Muscle layer of colon (tissue), 2 donors: ENCODE measurements around the gene SEL1L3.

ENCODE experiments used
- H3K27ac ChIP-seq: one replicate; pipeline ENCODE4 v1.7.0; 2013; ENCODE audit warnings: low read depth, mild to moderate bottlenecking, low read length, moderate library complexity
- H3K27me3 ChIP-seq, 2 donors: one replicate each; pipeline ENCODE4 v1.7.0; 2013; ENCODE audit warnings: low read length in 2 of 2, mild to moderate bottlenecking in 2 of 2; ENCODE audit not compliant: insufficient read depth in 2 of 2, control insufficient read depth in 1 of 2
- H3K36me3 ChIP-seq: one replicate; pipeline ENCODE4 v1.7.0; 2013; ENCODE audit warnings: mild to moderate bottlenecking, low read length; ENCODE audit not compliant: insufficient read depth
- H3K4me1 ChIP-seq: one replicate; pipeline ENCODE4 v1.7.0; 2013; ENCODE audit warnings: mild to moderate bottlenecking, low read length; ENCODE audit not compliant: insufficient read depth
- H3K4me3 ChIP-seq, 2 donors: one replicate each; pipeline ENCODE4 v1.7.0; 2013; ENCODE audit warnings: low read length in 2 of 2, low read depth in 1 of 2, mild to moderate bottlenecking in 1 of 2, moderate library complexity in 1 of 2
- H3K9ac ChIP-seq: one replicate; pipeline ENCODE4 v1.7.0; 2013; ENCODE audit warnings: low read length
- H3K9me3 ChIP-seq: one replicate; pipeline ENCODE4 v1.7.0; 2013; ENCODE audit warnings: mild to moderate bottlenecking, low read length
- donor health status: abdominal sarcoma.
- donor health status: Adenocarcinoma of cecum.

Gene SEL1L3

GRCh38 chr4:25827373-25827772 lies 35.4 kb downstream of the SEL1L3 start:
- no peaks in the 10 kb centered on the region for H3K4me1 ChIP-seq
- no peak overlapping the region for H3K4me3 ChIP-seq
- no peaks in the 10 kb centered on the region for H3K36me3 ChIP-seq
- no peak overlapping the region for H3K27ac ChIP-seq
- H3K9me3 ChIP-seq, result no peaks in the 10 kb centered on the region
- H3K9ac ChIP-seq, result no peak overlapping the region
- no peaks in the 10 kb centered on the region for H3K27me3 ChIP-seq

DNA sequence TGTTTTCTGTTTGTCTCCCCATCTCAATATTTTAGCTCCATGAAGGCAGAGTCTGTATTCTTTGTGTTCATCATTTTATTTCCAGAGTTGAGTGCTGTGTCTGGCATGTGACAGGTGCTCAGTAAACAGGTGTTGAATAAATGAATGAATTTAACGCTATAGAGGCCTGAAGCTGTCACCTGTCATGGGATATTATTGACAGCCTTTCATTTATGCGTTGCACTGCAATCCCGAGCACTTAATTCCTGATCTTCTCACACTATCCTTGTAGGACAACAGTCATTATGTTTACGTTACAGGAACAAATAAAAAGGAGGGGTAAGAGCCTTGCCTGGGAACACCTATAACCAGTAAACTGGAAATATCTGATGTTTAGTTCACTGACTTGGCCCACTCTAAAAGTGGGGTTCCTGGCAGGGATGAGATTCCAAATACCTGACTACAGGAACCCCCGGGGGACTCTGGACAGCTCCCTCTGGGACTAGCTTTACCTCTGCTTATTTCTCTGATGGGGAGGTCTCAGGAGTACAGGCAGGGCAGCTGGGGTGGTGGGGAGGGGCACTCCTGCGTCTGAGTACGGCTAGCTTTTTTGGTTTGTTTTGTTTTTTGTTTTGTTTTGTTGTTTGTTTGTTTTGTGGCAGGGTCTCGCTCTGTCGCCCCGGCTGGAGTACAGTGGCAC lies 36.6 kb downstream of the SEL1L3 start:
- Histone ChIP-seq H3K9ac (no peak overlapping the region), H3K36me3 (no peaks in the 10 kb centered on the region), H3K9me3 (no peaks in the 10 kb centered on the region), H3K4me3 (no peak overlapping the region), H3K4me1 (no peaks in the 10 kb centered on the region), H3K27ac (no peak overlapping the region), H3K27me3 (no peaks in the 10 kb centered on the region)

GRCh38 chr4:25823632-25824031 lies 39.2 kb downstream of the SEL1L3 start:
- Histone ChIP-seq H3K9ac (no peak overlapping the region), H3K9me3 (no peaks in the 10 kb centered on the region), H3K36me3 (no peaks in the 10 kb centered on the region), H3K4me3 (no peak overlapping the region), H3K27ac (no peak overlapping the region), H3K4me1 (no peaks in the 10 kb centered on the region), H3K27me3 (no peaks in the 10 kb centered on the region)

DNA sequence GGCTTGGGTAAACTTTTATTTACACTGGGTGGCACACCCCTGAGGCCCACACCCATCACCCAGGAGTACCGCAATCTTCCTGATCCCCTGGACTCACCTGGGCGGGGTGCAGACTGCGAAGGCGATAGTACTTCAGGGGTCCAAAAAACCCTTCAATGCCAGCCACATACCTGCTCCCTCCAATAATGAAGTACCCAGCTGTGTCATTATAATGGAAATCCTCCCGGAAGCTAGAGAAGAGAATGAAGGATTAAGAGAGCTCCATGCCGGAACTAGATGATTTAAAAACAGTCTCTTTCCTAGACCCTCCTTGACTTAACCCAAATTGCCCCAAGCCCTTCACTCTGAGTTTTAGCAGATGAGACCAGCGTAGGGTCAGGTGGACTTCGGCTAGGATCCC lies 40.9 kb downstream of the SEL1L3 start:
- no peak overlapping the region for H3K9ac ChIP-seq
- H3K4me1 ChIP-seq, result no peaks in the 10 kb centered on the region
- H3K27ac ChIP-seq, result no peak overlapping the region
- H3K27me3 ChIP-seq, result no peaks in the 10 kb centered on the region
- no peaks in the 10 kb centered on the region for H3K9me3 ChIP-seq
- no peaks in the 10 kb centered on the region for H3K36me3 ChIP-seq
- no peak overlapping the region for H3K4me3 ChIP-seq

- Histone ChIP-seq H3K4me3 (no peak overlapping the region), H3K36me3 (no peaks in the 10 kb centered on the region), H3K27ac (no peak overlapping the region)
Measured at GRCh38 chr4:25821267-25821666, 41.5 kb downstream of the SEL1L3 start.

DNA sequence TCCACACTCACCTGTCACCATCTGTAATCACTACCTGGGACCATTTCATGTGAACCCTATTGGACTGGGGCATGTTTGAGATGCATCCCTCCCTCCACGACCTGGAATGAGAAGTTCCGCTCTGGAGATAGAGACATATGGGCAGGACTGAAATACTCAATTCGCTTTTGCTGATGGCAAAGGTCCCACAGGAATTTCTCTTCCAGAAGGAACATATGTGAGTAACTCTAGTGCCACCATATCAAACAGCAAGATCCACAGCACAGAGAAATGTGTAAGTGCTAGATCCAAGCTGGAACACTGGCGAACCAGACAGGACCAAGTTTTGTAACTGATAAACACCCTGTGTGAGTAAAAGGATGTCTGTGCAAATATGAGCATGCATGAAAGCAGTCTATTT lies 43.9 kb downstream of the SEL1L3 start:
- Histone ChIP-seq H3K4me1 (no peaks in the 10 kb centered on the region), H3K9me3 (no peaks in the 10 kb centered on the region), H3K4me3 (no peak overlapping the region), H3K36me3 (no peaks in the 10 kb centered on the region), H3K9ac (no peak overlapping the region), H3K27ac (no peak overlapping the region), H3K27me3 (no peaks in the 10 kb centered on the region)

More at GRCh38 chr4:25821267-25821666, 41.5 kb downstream of the SEL1L3 start:
- Histone ChIP-seq H3K9ac (no peak overlapping the region), H3K27me3 (no peaks in the 10 kb centered on the region), H3K4me1 (no peaks in the 10 kb centered on the region), H3K9me3 (no peaks in the 10 kb centered on the region)

- H3K9ac ChIP-seq, result no peak overlapping the region
- H3K36me3 ChIP-seq, result no peaks in the 10 kb centered on the region
- H3K27ac ChIP-seq, result no peak overlapping the region
- no peaks in the 10 kb centered on the region for H3K4me1 ChIP-seq
- H3K4me3 ChIP-seq, result no peak overlapping the region
- no peaks in the 10 kb centered on the region for H3K27me3 ChIP-seq
- H3K9me3 ChIP-seq, result no peaks in the 10 kb centered on the region
Measured at GRCh38 chr4:25818371-25818871, 44.4 kb downstream of the SEL1L3 start.

- H3K27ac ChIP-seq, result no peak overlapping the region
- no peaks in the 10 kb centered on the region for H3K9me3 ChIP-seq
- no peaks in the 10 kb centered on the region for H3K36me3 ChIP-seq
- H3K4me3 ChIP-seq, result no peak overlapping the region
- no peak overlapping the region for H3K9ac ChIP-seq
- no peaks in the 10 kb centered on the region for H3K27me3 ChIP-seq
- H3K4me1 ChIP-seq, result no peaks in the 10 kb centered on the region
Measured at GRCh38 chr4:25817059-25817681, 45.6 kb downstream of the SEL1L3 start.

GRCh38 chr4:25816591-25817058 lies 46.2 kb downstream of the SEL1L3 start:
- Histone ChIP-seq H3K9me3 (no peaks in the 10 kb centered on the region), H3K9ac (no peak overlapping the region), H3K4me3 (no peak overlapping the region), H3K36me3 (no peaks in the 10 kb centered on the region), H3K27ac (no peak overlapping the region), H3K27me3 (no peaks in the 10 kb centered on the region), H3K4me1 (no peaks in the 10 kb centered on the region)

GRCh38 chr4:25815586-25815985 lies 47.2 kb downstream of the SEL1L3 start:
- H3K27ac ChIP-seq, result no peak overlapping the region
- H3K9ac ChIP-seq, result no peak overlapping the region
- no peaks in the 10 kb centered on the region for H3K36me3 ChIP-seq
- no peak overlapping the region for H3K4me3 ChIP-seq
- H3K4me1 ChIP-seq, result no peaks in the 10 kb centered on the region
- no peaks in the 10 kb centered on the region for H3K9me3 ChIP-seq
- H3K27me3 ChIP-seq, result no peaks in the 10 kb centered on the region

DNA sequence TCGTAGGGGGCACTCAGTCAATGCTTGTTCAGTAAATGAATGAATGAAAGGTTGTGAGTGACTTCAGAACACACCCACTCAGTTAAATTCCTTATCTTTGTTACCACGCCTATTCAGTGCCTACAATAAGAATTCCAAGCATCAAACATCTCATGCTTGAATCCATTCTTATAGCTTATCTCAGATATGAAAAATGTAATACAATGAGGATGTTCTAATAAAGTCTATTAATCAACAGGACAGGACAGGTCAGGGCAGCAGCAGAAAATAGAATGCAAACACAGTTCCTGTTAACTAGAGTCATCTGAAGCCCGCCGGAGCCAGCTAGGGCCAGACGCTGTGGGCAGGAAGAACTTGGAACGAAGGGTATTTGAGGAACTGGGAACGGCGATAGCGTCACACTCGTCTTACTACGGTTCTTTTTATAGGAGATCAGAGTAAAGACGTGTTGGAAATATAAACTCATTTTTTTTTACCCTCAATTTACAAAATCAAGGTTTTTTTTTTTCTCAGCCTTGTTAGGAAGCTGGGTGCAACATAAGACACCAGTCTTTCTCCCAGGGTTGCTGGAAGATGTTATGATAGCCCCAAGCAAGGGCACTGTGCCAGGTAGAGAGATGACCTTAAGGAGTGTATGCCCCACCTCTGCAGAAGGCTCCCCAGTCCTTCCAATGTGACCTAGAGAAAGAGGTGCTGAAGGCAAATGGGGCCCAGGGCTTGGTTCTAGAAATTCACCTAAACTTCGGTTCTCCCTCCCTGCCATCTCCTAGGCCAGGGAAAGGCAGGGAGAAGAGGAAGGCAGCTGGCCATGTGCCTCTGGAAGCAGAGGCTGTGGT lies 48.3 kb downstream of the SEL1L3 start:
- Histone ChIP-seq H3K9ac (no peak overlapping the region), H3K27ac (no peak overlapping the region), H3K27me3 (no peaks in the 10 kb centered on the region), H3K4me1 (no peaks in the 10 kb centered on the region), H3K4me3 (no peak overlapping the region), H3K9me3 (no peaks in the 10 kb centered on the region), H3K36me3 (no peaks in the 10 kb centered on the region)
